ENCODE data around the gene FAM180B.
A peak's percentile ranks its signal among the peaks of the same experiment; 100 is the strongest.

The FAM180B gene

DNA sequence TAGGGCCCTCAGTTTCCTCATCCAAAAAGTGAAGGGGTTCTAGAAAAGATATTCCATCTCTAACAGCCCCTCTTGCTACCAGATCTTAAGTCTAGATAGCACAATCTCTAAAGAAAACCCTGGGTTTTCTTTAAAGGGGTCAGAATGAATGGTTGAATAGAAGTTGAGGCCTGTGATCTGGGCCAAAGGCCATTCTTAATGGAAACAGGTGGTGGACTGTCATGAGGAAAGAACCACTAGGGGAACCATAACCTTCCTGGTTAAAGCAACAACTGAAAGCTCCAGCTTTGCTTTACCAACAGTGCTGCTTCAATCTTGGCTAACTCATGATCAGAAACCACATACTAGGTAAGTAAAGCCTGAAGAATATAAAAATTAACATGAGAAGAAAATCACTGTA, 35.4 kb upstream of the FAM180B start:
- H3K27me3 ChIP-seq (ENCODE audit: control insufficient read depth in 3 of 3, insufficient read depth in 3 of 3, low read depth in 1 of 3, low read length in 3 of 3), result no peaks in the 10 kb centered on the region
- no peak overlapping the region for H3K14ac ChIP-seq (ENCODE audit: low read length)
- no peak overlapping the region for H2BK12ac ChIP-seq (ENCODE audit: low read length)
- no peak for DNase-seq (ENCODE audit: low spot score)
- no peak overlapping the region for H3K4ac ChIP-seq (ENCODE audit: low read length)
- H4K91ac ChIP-seq (ENCODE audit: low read depth, low read length, poor library complexity), result no peak overlapping the region
- peaks cover 8% of the 10 kb centered on the region for H3K79me1 ChIP-seq (ENCODE audit: low read depth, low read length)
- no peak overlapping the region for H2BK120ac ChIP-seq (ENCODE audit: low read depth, low read length)
- H2BK15ac ChIP-seq (ENCODE audit: low read length), result no peak overlapping the region
- no peak overlapping the region for H2AFZ ChIP-seq (ENCODE audit: low read length)
- no peak overlapping the region for H2BK5ac ChIP-seq (ENCODE audit: low read length)
- H3K4me1 ChIP-seq (ENCODE audit: control insufficient read depth in 2 of 2, insufficient read depth in 1 of 2, low read depth in 1 of 2, low read length in 2 of 2), result peaks cover 4 to 14% of the 10 kb centered on the region in 2 donors
- no peak overlapping the region for H3K23ac ChIP-seq (ENCODE audit: low read depth, low read length, poor library complexity)
- no peak overlapping the region for H3K27ac ChIP-seq (replicated peaks; ENCODE audit: low read length)
- H3K4me3 ChIP-seq (ENCODE audit: low read length in 2 of 2), result peak overlapping the region in 1 of 2 donors; percentile 98
- H3K36me3 ChIP-seq (replicated peaks in 1 of 2; ENCODE audit: control insufficient read depth in 2 of 2, insufficient read depth in 2 of 2, low read length in 2 of 2), result peaks cover 0 to 50% of the 10 kb centered on the region in 2 donors
- no peak overlapping the region for H3K4me2 ChIP-seq (ENCODE audit: insufficient read depth, low read length, poor library complexity, severe bottlenecking)
- H3K9me3 ChIP-seq (replicated peaks in 1 of 2; ENCODE audit: control insufficient read depth in 2 of 2, insufficient read depth in 1 of 2, low read depth in 1 of 2, low read length in 2 of 2), result no peaks in the 10 kb centered on the region
- H2AK5ac ChIP-seq (ENCODE audit: low read depth, low read length), result no peak overlapping the region
- H3K18ac ChIP-seq (ENCODE audit: low read length), result no peak overlapping the region
- H3K9ac ChIP-seq (ENCODE audit: low read depth, low read length, poor library complexity), result no peak overlapping the region
- H4K8ac ChIP-seq (ENCODE audit: low read depth, low read length), result no peak overlapping the region

DNA sequence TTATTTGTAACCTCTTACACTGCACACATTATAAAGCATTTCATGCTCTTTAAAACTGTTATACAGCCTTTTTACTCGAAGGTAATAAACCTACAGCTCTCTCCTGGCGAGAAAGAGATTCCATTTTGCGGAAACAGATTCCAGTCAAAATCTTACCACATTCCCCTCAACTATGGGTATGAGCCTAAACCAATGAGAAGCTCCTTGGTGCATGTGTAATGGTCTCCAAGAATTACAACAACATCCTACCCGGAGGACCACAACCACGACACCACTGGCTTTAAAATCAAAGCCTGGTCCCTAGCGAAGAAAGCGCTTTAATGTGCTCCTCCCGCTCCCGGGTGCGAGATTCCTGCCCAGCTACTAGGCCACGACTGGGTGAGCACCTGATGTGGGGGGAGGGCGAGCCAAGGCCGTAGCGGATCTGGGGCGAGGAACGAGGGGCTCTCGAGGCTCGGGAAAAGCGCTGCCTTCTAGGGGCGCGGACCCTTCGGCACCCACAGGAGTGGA, 34.4 kb upstream of the FAM180B start:
- Histone ChIP-seq H3K23ac (ENCODE audit: low read depth, low read length, poor library complexity) (peak overlapping the region; percentile 29), H3K79me1 (ENCODE audit: low read depth, low read length) (peaks cover 5% of the 10 kb centered on the region), H2BK5ac (ENCODE audit: low read length) (peak overlapping the region; percentile 98), H3K4me2 (ENCODE audit: insufficient read depth, low read length, poor library complexity, severe bottlenecking) (peak overlapping the region; percentile 90), H3K4me1 (ENCODE audit: control insufficient read depth in 2 of 2, insufficient read depth in 1 of 2, low read depth in 1 of 2, low read length in 2 of 2) (peaks cover 4 to 14% of the 10 kb centered on the region in 2 donors), H3K27me3 (ENCODE audit: control insufficient read depth in 3 of 3, insufficient read depth in 3 of 3, low read depth in 1 of 3, low read length in 3 of 3) (no peaks in the 10 kb centered on the region), H2AFZ (ENCODE audit: low read length) (peak overlapping the region; percentile 94), H3K18ac (ENCODE audit: low read length) (peak overlapping the region; percentile 99), H2BK15ac (ENCODE audit: low read length) (peak overlapping the region; percentile 40), H3K14ac (ENCODE audit: low read length) (peak overlapping the region; percentile 65), H3K9ac (ENCODE audit: low read depth, low read length, poor library complexity) (peak overlapping the region; percentile 99), H4K91ac (ENCODE audit: low read depth, low read length, poor library complexity) (no peak overlapping the region), H3K4ac (ENCODE audit: low read length) (no peak overlapping the region), H3K9me3 (replicated peaks in 1 of 2; ENCODE audit: control insufficient read depth in 2 of 2, insufficient read depth in 1 of 2, low read depth in 1 of 2, low read length in 2 of 2) (no peaks in the 10 kb centered on the region), H2BK120ac (ENCODE audit: low read depth, low read length) (no peak overlapping the region), H3K36me3 (replicated peaks in 1 of 2; ENCODE audit: control insufficient read depth in 2 of 2, insufficient read depth in 2 of 2, low read length in 2 of 2) (peaks cover 0 to 42% of the 10 kb centered on the region in 2 donors), H4K8ac (ENCODE audit: low read depth, low read length) (no peak overlapping the region), H2AK5ac (ENCODE audit: low read depth, low read length) (peak overlapping the region; percentile 97), H2BK12ac (ENCODE audit: low read length) (no peak overlapping the region), H3K27ac (replicated peaks; ENCODE audit: low read length) (peak overlapping the region; percentile 63), H3K4me3 (ENCODE audit: low read length in 2 of 2) (peak overlapping the region; percentile 87 to 98)
- DNase-seq (ENCODE audit: low spot score), result no peak
- WGBS, 2 donors (ENCODE audit: extremely low coverage in 2 of 2, insufficient read length in 2 of 2, insufficient replicate concordance in 1 of 2), result no CpG with 5 or more reads among the region's 22 CpGs

DNA sequence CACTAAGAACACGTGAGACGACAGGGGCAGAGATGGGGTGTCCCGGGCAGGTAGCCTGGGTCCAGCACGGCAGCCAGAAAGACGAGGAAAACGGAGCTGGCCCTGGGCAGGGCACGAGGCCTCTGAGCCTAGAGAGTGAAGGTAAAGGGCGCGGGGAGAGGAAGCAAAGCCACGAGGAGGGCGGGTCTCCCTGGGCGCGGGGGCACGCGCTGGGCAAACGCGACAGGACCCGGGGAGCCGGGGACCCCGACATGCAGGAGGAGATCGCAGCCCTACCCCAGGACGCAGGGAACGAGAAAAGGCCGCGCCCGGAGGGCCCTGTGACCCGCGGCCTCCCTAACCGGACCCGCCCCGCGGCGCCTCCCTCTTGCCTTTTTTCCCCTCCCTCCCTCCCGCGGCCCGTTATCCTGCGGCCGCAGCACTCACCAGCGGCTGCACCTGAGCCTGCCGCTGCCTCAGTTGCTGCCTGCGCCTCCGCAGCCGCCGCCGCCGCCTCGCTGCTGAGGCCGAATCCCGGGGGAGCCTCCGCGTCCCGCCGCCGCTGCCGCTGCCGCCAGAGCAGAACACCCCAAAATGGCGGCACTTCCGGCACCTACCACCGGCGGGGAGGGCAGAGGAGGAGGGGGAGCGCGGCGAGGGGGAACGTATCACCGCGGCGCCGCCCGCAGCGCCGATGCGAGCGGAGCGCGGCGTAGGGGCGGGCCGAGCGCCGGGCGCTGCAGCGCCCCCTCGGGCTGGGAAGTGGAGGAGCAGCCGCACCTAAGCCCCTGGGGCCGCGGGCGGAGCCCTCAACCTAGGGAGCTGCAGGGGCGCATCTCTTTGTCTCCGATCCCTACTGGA, 33.7 kb upstream of the FAM180B start, which contains the start of gene CELF1:
CELF1 (minus strand) TSS at position 567 of the 840 bp plus-strand sequence. CDS start 53,609 bp downstream, outside the sequence.
- Histone ChIP-seq H3K4me2 (ENCODE audit: insufficient read depth, low read length, poor library complexity, severe bottlenecking) (peak within 1 kb of the TSS; percentile 90), H2BK5ac (ENCODE audit: low read length) (peak within 1 kb of the TSS; percentile 98), H2BK120ac (ENCODE audit: low read depth, low read length) (no peak within 1 kb of the TSS), H3K27ac (replicated peaks; ENCODE audit: low read length) (peak within 1 kb of the TSS; percentile 63), H3K36me3 (replicated peaks in 1 of 2; ENCODE audit: control insufficient read depth in 2 of 2, insufficient read depth in 2 of 2, low read length in 2 of 2) (peaks cover 0 to 35% of the 10 kb centered on the region in 2 donors), H3K4me3 (ENCODE audit: low read length in 2 of 2) (peak within 1 kb of the TSS; percentile 87 to 98), H3K79me1 (ENCODE audit: low read depth, low read length) (peaks cover 5% of the 10 kb centered on the region), H3K18ac (ENCODE audit: low read length) (peak within 1 kb of the TSS; percentile 99), H3K23ac (ENCODE audit: low read depth, low read length, poor library complexity) (peak within 1 kb of the TSS; percentile 98), H3K27me3 (ENCODE audit: control insufficient read depth in 3 of 3, insufficient read depth in 3 of 3, low read depth in 1 of 3, low read length in 3 of 3) (no peaks in the 10 kb centered on the region), H3K9me3 (replicated peaks in 1 of 2; ENCODE audit: control insufficient read depth in 2 of 2, insufficient read depth in 1 of 2, low read depth in 1 of 2, low read length in 2 of 2) (no peaks in the 10 kb centered on the region), H2BK12ac (ENCODE audit: low read length) (no peak within 1 kb of the TSS), H3K14ac (ENCODE audit: low read length) (peak within 1 kb of the TSS; percentile 65), H4K8ac (ENCODE audit: low read depth, low read length) (no peak within 1 kb of the TSS), H2AFZ (ENCODE audit: low read length) (peak within 1 kb of the TSS; percentile 94), H3K4me1 (ENCODE audit: control insufficient read depth in 2 of 2, insufficient read depth in 1 of 2, low read depth in 1 of 2, low read length in 2 of 2) (peaks cover 4 to 14% of the 10 kb centered on the region in 2 donors), H3K9ac (ENCODE audit: low read depth, low read length, poor library complexity) (peak within 1 kb of the TSS; percentile 99), H2AK5ac (ENCODE audit: low read depth, low read length) (peak within 1 kb of the TSS; percentile 97), H2BK15ac (ENCODE audit: low read length) (peak within 1 kb of the TSS; percentile 59), H4K91ac (ENCODE audit: low read depth, low read length, poor library complexity) (no peak within 1 kb of the TSS), H3K4ac (ENCODE audit: low read length) (no peak within 1 kb of the TSS)
- no CpG with 5 or more reads among the region's 89 CpGs for WGBS, 2 donors (ENCODE audit: extremely low coverage in 2 of 2, insufficient read length in 2 of 2, insufficient replicate concordance in 1 of 2)
- peak; percentile 91 for DNase-seq (ENCODE audit: low spot score)

DNA sequence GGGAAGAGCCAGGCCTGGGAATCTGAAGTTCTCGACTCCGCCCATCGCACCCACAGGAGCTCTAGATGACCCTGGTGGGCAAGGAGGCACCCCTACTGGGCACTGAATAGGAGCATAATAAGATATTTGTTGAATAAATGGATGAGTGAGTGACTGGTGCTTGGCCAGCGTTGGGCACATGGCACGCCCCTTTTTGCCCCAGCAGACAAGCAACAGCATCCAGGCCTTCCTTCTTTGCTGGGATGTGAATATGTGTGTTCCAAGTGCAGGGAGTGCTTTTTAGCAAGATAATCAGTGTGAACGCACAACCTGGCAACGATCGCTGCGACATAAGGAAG, 33.1 kb upstream of the FAM180B start:
- peak overlapping the region; percentile 59 for H2BK15ac ChIP-seq (ENCODE audit: low read length)
- no peaks in the 10 kb centered on the region for H3K27me3 ChIP-seq (ENCODE audit: control insufficient read depth in 3 of 3, insufficient read depth in 3 of 3, low read depth in 1 of 3, low read length in 3 of 3)
- H3K23ac ChIP-seq (ENCODE audit: low read depth, low read length, poor library complexity), result no peak overlapping the region
- H3K79me1 ChIP-seq (ENCODE audit: low read depth, low read length), result peaks cover 5% of the 10 kb centered on the region
- H3K9ac ChIP-seq (ENCODE audit: low read depth, low read length, poor library complexity), result no peak overlapping the region
- H4K8ac ChIP-seq (ENCODE audit: low read depth, low read length), result no peak overlapping the region
- peak overlapping the region; percentile 3 for H3K18ac ChIP-seq (ENCODE audit: low read length)
- no peak overlapping the region for H3K27ac ChIP-seq (replicated peaks; ENCODE audit: low read length)
- H3K9me3 ChIP-seq (replicated peaks in 1 of 2; ENCODE audit: control insufficient read depth in 2 of 2, insufficient read depth in 1 of 2, low read depth in 1 of 2, low read length in 2 of 2), result no peaks in the 10 kb centered on the region
- H3K36me3 ChIP-seq (replicated peaks in 1 of 2; ENCODE audit: control insufficient read depth in 2 of 2, insufficient read depth in 2 of 2, low read length in 2 of 2), result peaks cover 0 to 29% of the 10 kb centered on the region in 2 donors
- no peak overlapping the region for H3K14ac ChIP-seq (ENCODE audit: low read length)
- no peak for DNase-seq (ENCODE audit: low spot score)
- no peak overlapping the region for H3K4ac ChIP-seq (ENCODE audit: low read length)
- no CpG with 5 or more reads among the region's 9 CpGs for WGBS, 2 donors (ENCODE audit: extremely low coverage in 2 of 2, insufficient read length in 2 of 2, insufficient replicate concordance in 1 of 2)
- peak overlapping the region; percentile 12 to 98 for H3K4me3 ChIP-seq (ENCODE audit: low read length in 2 of 2)
- no peak overlapping the region for H2BK12ac ChIP-seq (ENCODE audit: low read length)
- H2BK5ac ChIP-seq (ENCODE audit: low read length), result peak overlapping the region; percentile 98
- peak overlapping the region; percentile 55 for H3K4me2 ChIP-seq (ENCODE audit: insufficient read depth, low read length, poor library complexity, severe bottlenecking)
- H2BK120ac ChIP-seq (ENCODE audit: low read depth, low read length), result no peak overlapping the region
- no peak overlapping the region for H4K91ac ChIP-seq (ENCODE audit: low read depth, low read length, poor library complexity)
- no peak overlapping the region for H2AK5ac ChIP-seq (ENCODE audit: low read depth, low read length)
- peak overlapping the region; percentile 94 for H2AFZ ChIP-seq (ENCODE audit: low read length)
- H3K4me1 ChIP-seq (ENCODE audit: control insufficient read depth in 2 of 2, insufficient read depth in 1 of 2, low read depth in 1 of 2, low read length in 2 of 2), result peaks cover 4 to 14% of the 10 kb centered on the region in 2 donors
